ENCODE data around the gene CCDC196. TPM values are rescaled to one million over a fixed set of nuclear protein-coding genes. Genes with fewer than 3 reads are reported as not detected.

Gene CCDC196
- polyA plus RNA-seq, 3 donors: not detected

DNA sequence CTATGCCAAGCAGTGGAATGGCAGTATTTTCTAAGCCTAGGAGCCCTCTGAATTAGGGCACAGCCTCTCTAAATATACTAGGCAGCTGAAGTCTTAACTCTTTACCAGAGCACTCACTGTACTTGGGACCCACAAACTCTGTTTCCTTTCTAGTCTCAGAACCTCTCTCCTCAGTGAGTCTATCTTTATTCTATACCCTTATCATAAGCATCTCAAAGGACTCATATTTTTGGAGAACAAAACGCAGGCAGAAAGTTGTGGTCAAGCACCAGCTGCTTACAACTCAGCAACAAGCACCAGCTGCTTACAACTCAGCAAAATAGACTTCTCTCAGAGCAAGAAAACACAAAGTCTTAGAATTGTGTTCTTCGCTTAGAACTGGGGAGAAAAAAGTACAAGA, 993 bp downstream of the CCDC196 start:
- Histone ChIP-seq H3K4me2 (replicated peaks; ENCODE audit: extremely low read depth, low read length, poor library complexity, severe bottlenecking) (no peak overlapping the region), H3K9ac (ENCODE audit: insufficient read depth, low read length, poor library complexity, severe bottlenecking) (no peak overlapping the region), H3K79me2 (ENCODE audit: insufficient read depth, low read length) (no peaks in the 10 kb centered on the region), H4K20me1 (ENCODE audit: insufficient read depth, low read length) (no peaks in the 10 kb centered on the region), H3K27ac (ENCODE audit: low read depth in 1 of 2, low read length in 2 of 2) (no peak overlapping the region), H3K27me3 (ENCODE audit: control insufficient read depth in 2 of 2, insufficient read depth in 2 of 2, low read length in 2 of 2) (no peaks in the 10 kb centered on the region), H3K4me3 (replicated peaks in 1 of 3; ENCODE audit: low read depth in 2 of 3, low read length in 3 of 3) (no peak overlapping the region), H3K9me3 (replicated peaks in 1 of 2; ENCODE audit: control insufficient read depth in 1 of 2, insufficient read depth in 1 of 2, low read length in 2 of 2) (no peaks in the 10 kb centered on the region), H3K4me1 (ENCODE audit: control insufficient read depth in 1 of 2, insufficient read depth in 2 of 2, low read length in 2 of 2) (no peaks in the 10 kb centered on the region), H3K36me3 (replicated peaks in 1 of 2; ENCODE audit: control insufficient read depth in 1 of 2, insufficient read depth in 2 of 2, low read length in 2 of 2) (no peaks in the 10 kb centered on the region), H2AFZ (ENCODE audit: insufficient read depth, low read depth, low read length, poor library complexity, severe bottlenecking) (no peak overlapping the region)
- Mint-ChIP-seq H3K27ac (no peak overlapping the region), H3K9me3 (no peaks in the 10 kb centered on the region), H3K36me3 (no peaks in the 10 kb centered on the region), H3K4me1 (no peaks in the 10 kb centered on the region), H3K4me3 (no peak overlapping the region), H3K27me3 (ENCODE audit: low read depth in 3 of 3) (peaks cover 0 to 5% (median 0%) of the 10 kb centered on the region in 3 donors)
- no peak for DNase-seq
- TF ChIP-seq, protein P1, sequence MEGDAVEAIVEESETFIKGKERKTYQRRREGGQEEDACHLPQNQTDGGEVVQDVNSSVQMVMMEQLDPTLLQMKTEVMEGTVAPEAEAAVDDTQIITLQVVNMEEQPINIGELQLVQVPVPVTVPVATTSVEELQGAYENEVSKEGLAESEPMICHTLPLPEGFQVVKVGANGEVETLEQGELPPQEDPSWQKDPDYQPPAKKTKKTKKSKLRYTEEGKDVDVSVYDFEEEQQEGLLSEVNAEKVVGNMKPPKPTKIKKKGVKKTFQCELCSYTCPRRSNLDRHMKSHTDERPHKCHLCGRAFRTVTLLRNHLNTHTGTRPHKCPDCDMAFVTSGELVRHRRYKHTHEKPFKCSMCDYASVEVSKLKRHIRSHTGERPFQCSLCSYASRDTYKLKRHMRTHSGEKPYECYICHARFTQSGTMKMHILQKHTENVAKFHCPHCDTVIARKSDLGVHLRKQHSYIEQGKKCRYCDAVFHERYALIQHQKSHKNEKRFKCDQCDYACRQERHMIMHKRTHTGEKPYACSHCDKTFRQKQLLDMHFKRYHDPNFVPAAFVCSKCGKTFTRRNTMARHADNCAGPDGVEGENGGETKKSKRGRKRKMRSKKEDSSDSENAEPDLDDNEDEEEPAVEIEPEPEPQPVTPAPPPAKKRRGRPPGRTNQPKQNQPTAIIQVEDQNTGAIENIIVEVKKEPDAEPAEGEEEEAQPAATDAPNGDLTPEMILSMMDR (IDR thresholded peaks at IDR 0.05): no peak
- intact Hi-C loops (cut with micrococcal nuclease): no loop called here
- no CpG with 5 or more reads among the region's 2 CpGs for WGBS (ENCODE audit: insufficient coverage)

DNA sequence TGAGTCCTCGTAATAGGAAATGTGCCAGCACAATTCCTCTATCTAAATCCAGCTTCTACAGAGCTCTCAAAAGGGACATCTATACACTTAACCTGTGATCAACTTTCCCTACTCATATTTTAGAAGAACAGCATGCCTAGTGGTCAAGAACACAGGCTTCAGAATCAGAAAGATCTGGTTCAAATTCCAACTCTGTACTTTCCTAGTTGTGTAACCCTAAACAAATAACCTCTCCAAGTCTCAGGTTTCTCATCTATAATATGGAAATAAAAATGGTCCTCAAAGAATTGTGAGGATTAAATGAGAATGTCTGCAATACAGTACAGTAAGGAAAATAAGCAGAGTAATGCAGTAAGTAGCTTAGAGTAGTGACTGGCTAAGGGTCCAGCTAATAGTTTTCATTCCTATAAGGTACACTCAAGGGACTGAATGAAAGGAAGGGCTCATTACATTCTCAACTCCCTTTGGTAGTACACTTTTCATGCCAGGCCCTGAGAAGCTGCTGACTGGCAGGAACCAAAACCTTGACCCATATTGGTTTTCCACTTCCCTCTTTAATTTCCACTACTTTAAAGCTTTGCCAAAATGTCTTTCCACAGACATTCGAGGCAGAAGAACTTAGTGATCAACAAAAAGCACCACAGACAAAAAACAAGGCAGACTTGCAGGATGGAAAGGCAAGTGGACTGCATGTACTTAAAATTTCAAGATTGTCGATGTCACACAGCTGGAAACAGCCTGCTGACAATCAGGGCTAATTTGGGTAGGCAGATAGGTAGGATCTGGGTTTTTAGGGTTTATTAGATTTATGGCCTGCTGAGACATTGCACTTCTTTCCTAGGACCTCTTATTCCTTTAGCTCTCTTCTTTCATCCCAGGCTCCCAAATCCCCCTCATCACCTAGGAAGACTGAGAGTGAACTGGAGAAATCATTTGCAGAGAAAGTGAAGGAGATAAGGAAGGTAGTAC, 4.3 kb downstream of the CCDC196 start:
- Histone ChIP-seq H3K4me3 (replicated peaks in 1 of 3; ENCODE audit: low read depth in 2 of 3, low read length in 3 of 3) (no peak overlapping the region), H3K36me3 (replicated peaks in 1 of 2; ENCODE audit: control insufficient read depth in 1 of 2, insufficient read depth in 2 of 2, low read length in 2 of 2) (no peaks in the 10 kb centered on the region), H3K27ac (ENCODE audit: low read depth in 1 of 2, low read length in 2 of 2) (no peak overlapping the region), H3K27me3 (ENCODE audit: control insufficient read depth in 2 of 2, insufficient read depth in 2 of 2, low read length in 2 of 2) (no peaks in the 10 kb centered on the region), H3K4me2 (replicated peaks; ENCODE audit: extremely low read depth, low read length, poor library complexity, severe bottlenecking) (no peak overlapping the region), H4K20me1 (ENCODE audit: insufficient read depth, low read length) (no peaks in the 10 kb centered on the region), H3K9me3 (replicated peaks in 1 of 2; ENCODE audit: control insufficient read depth in 1 of 2, insufficient read depth in 1 of 2, low read length in 2 of 2) (no peaks in the 10 kb centered on the region), H2AFZ (ENCODE audit: insufficient read depth, low read depth, low read length, poor library complexity, severe bottlenecking) (no peak overlapping the region), H3K9ac (ENCODE audit: insufficient read depth, low read length, poor library complexity, severe bottlenecking) (no peak overlapping the region), H3K79me2 (ENCODE audit: insufficient read depth, low read length) (no peaks in the 10 kb centered on the region), H3K4me1 (ENCODE audit: control insufficient read depth in 1 of 2, insufficient read depth in 2 of 2, low read length in 2 of 2) (no peaks in the 10 kb centered on the region)
- TF ChIP-seq, protein P1 (IDR thresholded peaks at IDR 0.05): no peak
- no peaks in the 10 kb centered on the region for H3K9me3 Mint-ChIP-seq
- WGBS (ENCODE audit: insufficient coverage): 100% methylated on average over 2 of the region's 3 CpGs
- peaks cover 0 to 4% (median 0%) of the 10 kb centered on the region in 3 donors for H3K27me3 Mint-ChIP-seq (ENCODE audit: low read depth in 3 of 3)
- H3K4me3 Mint-ChIP-seq: no peak overlapping the region
- DNase-seq: no peak
- intact Hi-C loops (cut with micrococcal nuclease): loop anchor here in 1 of 2 donors (10.0 kb wide), 1 partner anchor 624 kb away; no protein-coding TSS in a partner anchor
- H3K4me1 Mint-ChIP-seq: no peaks in the 10 kb centered on the region
- H3K27ac Mint-ChIP-seq: no peak overlapping the region
- H3K36me3 Mint-ChIP-seq: no peaks in the 10 kb centered on the region

Data from CD14-positive monocyte (primary cell).